CD4-positive, alpha-beta memory T cell (primary cell): Measurements from ENCODE around the gene SNN. TPM values are rescaled to one million over a fixed set of nuclear protein-coding genes. Genes with fewer than 3 reads are reported as not detected.

Source experiments
- CTCF ChIA-PET: fragments of 350-600 bp; sonication (Branson Sonifier 250); formaldehyde crosslinking; loops from one replicate; lab custom pipeline; 2021; ENCODE audit warnings: inconsistent platforms; ENCODE audit not compliant: partially characterized antibody; lab: Charles Lee
- POLR2A ChIA-PET: fragments of 350-600 bp; sonication (Branson Sonifier 250); formaldehyde crosslinking; loops from one replicate; lab custom pipeline; 2021; ENCODE audit not compliant: partially characterized antibody; lab: Charles Lee
- DNase-seq, 5 donors: peaks; one replicate each; pipeline versions ENCODE4 v3.0.0 to v3.0.0-alpha.2; 2020 to 2022; ENCODE audit warnings: mixed read lengths in 1 of 5
- H3K27ac ChIP-seq: one replicate; pipeline ENCODE4 v1.7.0; 2013; ENCODE audit warnings: low read depth, low read length
- H3K27me3 ChIP-seq: 2 replicates; pipeline ENCODE4 v1.7.0; 2013; ENCODE audit warnings: mild to moderate bottlenecking, low read length, moderate library complexity; ENCODE audit not compliant: insufficient read depth
- H3K36me3 ChIP-seq: 2 replicates; pipeline ENCODE4 v1.7.0; 2013; ENCODE audit warnings: mild to moderate bottlenecking, low read length, moderate library complexity; ENCODE audit not compliant: insufficient read depth
- H3K4me1 ChIP-seq: 2 replicates; pipeline ENCODE4 v1.7.0; 2013; ENCODE audit warnings: mild to moderate bottlenecking, low read length, moderate library complexity; ENCODE audit not compliant: insufficient read depth
- H3K4me3 ChIP-seq, 2 donors: one replicate each; pipeline ENCODE4 v1.7.0; 2013; ENCODE audit warnings: low read length in 2 of 2, mild to moderate bottlenecking in 1 of 2
- H3K9me3 ChIP-seq, 2 donors: one replicate each; pipeline ENCODE4 v1.7.0; 2013; ENCODE audit warnings: low read length in 2 of 2, control low read depth in 1 of 2; ENCODE audit not compliant: control insufficient read depth in 1 of 2
- H3K27ac Mint-ChIP-seq, 7 donors: one replicate each; pipeline ENCODE4 v1.8.0; 2020 to 2021; ENCODE audit warnings: mixed read lengths in 7 of 7, mild to moderate bottlenecking in 6 of 7, inconsistent platforms in 3 of 7, moderate library complexity in 3 of 7
- H3K27me3 Mint-ChIP-seq, 2 donors: one replicate each; pipeline ENCODE4 v1.8.0; 2020 to 2021; ENCODE audit warnings: mixed read lengths in 2 of 2
- H3K36me3 Mint-ChIP-seq, 2 donors: one replicate each; pipeline ENCODE4 v1.8.0; 2020 to 2021; ENCODE audit warnings: mixed read lengths in 2 of 2, inconsistent platforms in 1 of 2, mild to moderate bottlenecking in 1 of 2
- H3K4me1 Mint-ChIP-seq, 4 donors: one replicate each; pipeline ENCODE4 v1.8.0; 2020 to 2021; ENCODE audit warnings: mixed read lengths in 4 of 4, mild to moderate bottlenecking in 1 of 4
- H3K4me3 Mint-ChIP-seq, 8 donors: one replicate each; pipeline ENCODE4 v1.8.0; 2020 to 2021; ENCODE audit warnings: mixed read lengths in 8 of 8, mild to moderate bottlenecking in 7 of 8, moderate library complexity in 6 of 8, inconsistent platforms in 3 of 8
- H3K9me3 Mint-ChIP-seq, 8 donors: one replicate each; pipeline ENCODE4 v1.8.0; 2020 to 2021; ENCODE audit warnings: mixed read lengths in 8 of 8, mild to moderate bottlenecking in 5 of 8, inconsistent platforms in 3 of 8, moderate library complexity in 1 of 8
- intact Hi-C: fragments of 100-400 bp; cut with micrococcal nuclease; formaldehyde crosslinking; loops from one replicate; pipeline ENCODE4 v1.15.1; 2023
- polyA plus RNA-seq, 2 donors: library from polyadenylated mRNA; unstranded; fragments of 300-500 nt; fragmentation: Illumina TruSeq; gene quantifications; one replicate each; pipeline ENCODE4 v1.2.3, GENCODE V29; 2021
- total RNA-seq, 2 experiments: library from RNA; stranded (reverse); gene quantifications; one replicate each; pipeline ENCODE4 v1.2.3, GENCODE V29; 2021

Gene SNN
- total and polyA plus RNA-seq, 4 experiments from 2014 or later: 16.1 to 20.4 (median 18.0) TPM

GRCh38 chr16:11624205-11624604 lies 44.0 kb upstream of the SNN start:
- peak overlapping the region in 1 of 2 donors; percentile 17 for H3K4me3 ChIP-seq

GRCh38 chr16:11624636-11625607 lies 43.3 kb upstream of the SNN start:
- H3K36me3 ChIP-seq: no peaks in the 10 kb centered on the region
- intact Hi-C loops: no loop called here
- H3K4me3 Mint-ChIP-seq: peak overlapping the region in 5 of 8 donors; percentile 4 to 73 (median 31)
- H3K36me3 Mint-ChIP-seq: no peaks in the 10 kb centered on the region
- H3K4me1 Mint-ChIP-seq: peaks cover 33 to 79% (median 55%) of the 10 kb centered on the region in 4 donors
- H3K4me1 ChIP-seq: peaks cover 64% of the 10 kb centered on the region
- H3K9me3 Mint-ChIP-seq: peaks cover 0 to 4% (median 0%) of the 10 kb centered on the region in 8 donors
- peak overlapping the region in 1 of 2 donors; percentile 17 for H3K4me3 ChIP-seq
- POLR2A ChIA-PET: interaction anchor here (1.0 to 9.1 kb wide), 2 partner anchors 39 to 64 kb away, joined by 4 to 175 read pairs; partner anchors contain the start of gene LITAF
- no peak for DNase-seq
- no peaks in the 10 kb centered on the region for H3K27me3 Mint-ChIP-seq
- H3K27me3 ChIP-seq: no peaks in the 10 kb centered on the region
- peak overlapping the region in 6 of 7 donors; percentile 10 to 85 (median 46) for H3K27ac Mint-ChIP-seq
- CTCF ChIA-PET: interaction anchor here (1.1 to 5.0 kb wide), 4 partner anchors 15 to 92 kb away, joined by 3 to 32 read pairs (median 4); no protein-coding TSS in a partner anchor
- H3K27ac ChIP-seq: no peak overlapping the region
- no peaks in the 10 kb centered on the region for H3K9me3 ChIP-seq

More at GRCh38 chr16:11624205-11624604, 44.0 kb upstream of the SNN start:
- H3K4me1 ChIP-seq: peaks cover 66% of the 10 kb centered on the region
- ChIA-PET POLR2A (interaction anchor here (1.0 to 9.1 kb wide), 3 partner anchors 38 to 64 kb away, joined by 4 to 175 read pairs (median 29); partner anchors contain the start of genes LITAF and SNN), CTCF (interaction anchor here (1.1 to 5.0 kb wide), 3 partner anchors 41 to 92 kb away, joined by 3 to 32 read pairs (median 3); no protein-coding TSS in a partner anchor)
- Mint-ChIP-seq H3K27ac (peak overlapping the region in 5 of 7 donors; percentile 42 to 85 (median 62)), H3K4me1 (peaks cover 32 to 80% (median 55%) of the 10 kb centered on the region in 4 donors), H3K36me3 (no peaks in the 10 kb centered on the region), H3K9me3 (peaks cover 0 to 4% (median 0%) of the 10 kb centered on the region in 8 donors), H3K27me3 (no peaks in the 10 kb centered on the region), H3K4me3 (peak overlapping the region in 7 of 8 donors; percentile 4 to 73 (median 43))
- H3K36me3 ChIP-seq: no peaks in the 10 kb centered on the region
- no peaks in the 10 kb centered on the region for H3K27me3 ChIP-seq
- no peak for DNase-seq
- no peaks in the 10 kb centered on the region for H3K9me3 ChIP-seq
- intact Hi-C loops: no loop called here
- H3K27ac ChIP-seq: no peak overlapping the region

GRCh38 chr16:11625769-11626168 lies 42.5 kb upstream of the SNN start:
- no peak overlapping the region for H3K4me3 ChIP-seq
- Mint-ChIP-seq H3K4me1 (peaks cover 29 to 75% (median 51%) of the 10 kb centered on the region in 4 donors), H3K4me3 (peak overlapping the region in 1 of 8 donors; percentile 18), H3K36me3 (no peaks in the 10 kb centered on the region), H3K27ac (peak overlapping the region in 4 of 7 donors; percentile 24 to 78 (median 64)), H3K9me3 (peaks cover 0 to 2% (median 0%) of the 10 kb centered on the region in 8 donors), H3K27me3 (no peaks in the 10 kb centered on the region)
- H3K27me3 ChIP-seq: no peaks in the 10 kb centered on the region
- H3K4me1 ChIP-seq: peaks cover 58% of the 10 kb centered on the region
- no peak overlapping the region for H3K27ac ChIP-seq
- H3K36me3 ChIP-seq: no peaks in the 10 kb centered on the region
- POLR2A ChIA-PET: interaction anchor here (9.1 kb wide), 1 partner anchor 40 kb away, joined by 175 read pairs; the partner anchor contains the start of gene LITAF
- no peaks in the 10 kb centered on the region for H3K9me3 ChIP-seq
- no peak for DNase-seq
- CTCF ChIA-PET: interaction anchor here (1.1 to 5.0 kb wide), 3 partner anchors 14 to 93 kb away, joined by 3 to 32 read pairs (median 5); no protein-coding TSS in a partner anchor
- intact Hi-C loops: no loop called here

GRCh38 chr16:11626657-11627291 lies 41.5 kb upstream of the SNN start:
- Histone ChIP-seq H3K4me1 (peaks cover 48% of the 10 kb centered on the region), H3K27me3 (no peaks in the 10 kb centered on the region), H3K27ac (no peak overlapping the region), H3K4me3 (no peak overlapping the region), H3K9me3 (no peaks in the 10 kb centered on the region), H3K36me3 (no peaks in the 10 kb centered on the region)
- no peaks in the 10 kb centered on the region for H3K36me3 Mint-ChIP-seq
- ChIA-PET POLR2A (no interaction called here), CTCF (interaction anchor here (1.2 to 1.6 kb wide), 3 partner anchors 10 to 95 kb away, joined by 3 to 7 read pairs (median 6); no protein-coding TSS in a partner anchor)
- no peak for DNase-seq
- peak overlapping the region in 1 of 8 donors; percentile 25 for H3K4me3 Mint-ChIP-seq
- H3K4me1 Mint-ChIP-seq: peaks cover 24 to 67% (median 46%) of the 10 kb centered on the region in 4 donors
- intact Hi-C loops: no loop called here
- no peak overlapping the region for H3K27ac Mint-ChIP-seq
- peaks cover 0 to under 1% (median 0%) of the 10 kb centered on the region in 8 donors for H3K9me3 Mint-ChIP-seq
- no peaks in the 10 kb centered on the region for H3K27me3 Mint-ChIP-seq

GRCh38 chr16:11627292-11627663 lies 41.0 kb upstream of the SNN start:
- H3K36me3 Mint-ChIP-seq: no peaks in the 10 kb centered on the region
- H3K27me3 Mint-ChIP-seq: no peaks in the 10 kb centered on the region
- no peak overlapping the region for H3K27ac ChIP-seq
- H3K27me3 ChIP-seq: no peaks in the 10 kb centered on the region
- H3K4me3 Mint-ChIP-seq: no peak overlapping the region
- DNase-seq: no peak
- H3K4me3 ChIP-seq: no peak overlapping the region
- ChIA-PET CTCF (interaction anchor here (1.2 to 1.3 kb wide), 2 partner anchors 9 to 95 kb away, joined by 6 to 7 read pairs; no protein-coding TSS in a partner anchor), POLR2A (no interaction called here)
- intact Hi-C loops: no loop called here
- no peak overlapping the region for H3K27ac Mint-ChIP-seq
- no peaks in the 10 kb centered on the region for H3K9me3 ChIP-seq
- no peaks in the 10 kb centered on the region for H3K9me3 Mint-ChIP-seq
- H3K4me1 Mint-ChIP-seq: peaks cover 21 to 62% (median 41%) of the 10 kb centered on the region in 4 donors
- peaks cover 43% of the 10 kb centered on the region for H3K4me1 ChIP-seq
- no peaks in the 10 kb centered on the region for H3K36me3 ChIP-seq

GRCh38 chr16:11627822-11628457 lies 40.3 kb upstream of the SNN start:
- Mint-ChIP-seq H3K36me3 (no peaks in the 10 kb centered on the region), H3K27me3 (no peaks in the 10 kb centered on the region), H3K9me3 (no peaks in the 10 kb centered on the region), H3K4me3 (no peak overlapping the region), H3K27ac (peak overlapping the region in 1 of 7 donors; percentile 57), H3K4me1 (peaks cover 17 to 56% (median 37%) of the 10 kb centered on the region in 4 donors)
- no peak for DNase-seq
- POLR2A ChIA-PET: no interaction called here
- CTCF ChIA-PET: interaction anchor here (1.2 to 1.3 kb wide), 2 partner anchors 9 to 96 kb away, joined by 6 to 7 read pairs; no protein-coding TSS in a partner anchor
- no peaks in the 10 kb centered on the region for H3K9me3 ChIP-seq
- intact Hi-C loops: no loop called here
- H3K4me1 ChIP-seq: peaks cover 36% of the 10 kb centered on the region
- H3K36me3 ChIP-seq: no peaks in the 10 kb centered on the region
- no peak overlapping the region for H3K4me3 ChIP-seq
- H3K27ac ChIP-seq: no peak overlapping the region
- no peaks in the 10 kb centered on the region for H3K27me3 ChIP-seq
